HFFc6 (cell line): ENCODE results near the gene BCAT1. TPM values are rescaled to one million over a fixed set of nuclear protein-coding genes. Genes with fewer than 3 reads are reported as not detected.
A peak's percentile ranks its signal among the peaks of the same experiment; 100 is the strongest.

ENCODE experiments used
- DNase-seq: peaks from one replicate; pipeline ENCODE4 v3.0.0-alpha.2; 2018
- H3K27ac Mint-ChIP-seq: 2 replicates; pipeline ENCODE4 v1.8.0; 2020; ENCODE audit warnings: mild to moderate bottlenecking, mixed read lengths
- H3K27me3 Mint-ChIP-seq: 2 replicates; pipeline ENCODE4 v1.8.0; 2021; ENCODE audit warnings: mild to moderate bottlenecking, moderate library complexity, mixed read lengths; ENCODE audit not compliant: insufficient read depth
- H3K36me3 Mint-ChIP-seq: 2 replicates; pipeline ENCODE4 v1.8.0; 2021; ENCODE audit warnings: low read depth, mixed read lengths
- H3K4me1 Mint-ChIP-seq: 2 replicates; pipeline ENCODE4 v1.8.0; 2020; ENCODE audit warnings: low read depth, mixed read lengths
- H3K4me3 Mint-ChIP-seq: 2 replicates; pipeline ENCODE4 v1.8.0; 2020; ENCODE audit warnings: mild to moderate bottlenecking, moderate library complexity, mixed read lengths
- H3K9me3 Mint-ChIP-seq: 2 replicates; pipeline ENCODE4 v1.8.0; 2020; ENCODE audit warnings: mild to moderate bottlenecking, mixed read lengths
- total RNA-seq, 6 experiments: library from RNA; stranded (reverse); fragmentation: NEBNext Ultra II Directional; extraction: Animal tissue kit (Norgen Biotek cat#: 25700); gene quantifications; 2 replicates in 1 of 6; 3 replicates in 5 of 6; pipeline ENCODE4 v1.2.3, GENCODE V29; 2021
- TF ChIP-seq, protein P1 (sequence below): fragments of 200-600 bp; sonication (generic); IDR thresholded peaks from 2 replicates; pipeline ENCODE4 v1.5.0; 2021; ENCODE audit warnings: antibody characterized with exemption, mild to moderate bottlenecking

BCAT1 gene
- total RNA-seq, 6 experiments from 2014 or later, result 156 to 180 (median 173) TPM

DNA sequence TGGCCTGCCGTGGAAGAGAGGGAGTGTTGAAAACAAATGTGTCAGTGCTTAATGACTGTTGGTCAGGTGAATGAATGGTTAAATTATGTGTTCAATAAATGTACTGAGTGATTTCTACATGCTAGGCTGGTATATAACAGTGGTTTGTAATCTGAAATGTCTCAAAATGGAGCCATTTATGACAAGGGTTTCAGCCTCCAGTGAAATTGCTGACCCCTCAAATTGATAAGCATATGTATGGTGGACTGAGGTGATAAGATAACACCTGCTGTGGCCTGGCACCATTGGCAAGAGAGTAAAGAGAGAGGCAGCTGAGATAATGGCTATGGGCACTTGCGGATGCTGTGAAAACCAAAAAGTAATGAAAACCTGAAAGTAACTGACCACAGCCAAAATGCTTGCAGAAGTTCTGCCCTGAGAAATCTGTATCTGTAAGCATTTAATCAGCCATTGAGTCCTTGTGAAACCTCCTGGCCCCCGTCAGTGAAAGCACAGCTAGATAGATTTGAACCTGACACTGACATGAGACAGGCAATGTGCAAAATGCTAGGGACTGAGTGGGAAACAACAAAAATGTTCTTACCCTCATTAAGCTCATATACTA lies 1.4 kb upstream of the BCAT1 start:
- H3K4me3 Mint-ChIP-seq, result no peak overlapping the region
- no peaks in the 10 kb centered on the region for H3K9me3 Mint-ChIP-seq
- TF ChIP-seq, protein P1, sequence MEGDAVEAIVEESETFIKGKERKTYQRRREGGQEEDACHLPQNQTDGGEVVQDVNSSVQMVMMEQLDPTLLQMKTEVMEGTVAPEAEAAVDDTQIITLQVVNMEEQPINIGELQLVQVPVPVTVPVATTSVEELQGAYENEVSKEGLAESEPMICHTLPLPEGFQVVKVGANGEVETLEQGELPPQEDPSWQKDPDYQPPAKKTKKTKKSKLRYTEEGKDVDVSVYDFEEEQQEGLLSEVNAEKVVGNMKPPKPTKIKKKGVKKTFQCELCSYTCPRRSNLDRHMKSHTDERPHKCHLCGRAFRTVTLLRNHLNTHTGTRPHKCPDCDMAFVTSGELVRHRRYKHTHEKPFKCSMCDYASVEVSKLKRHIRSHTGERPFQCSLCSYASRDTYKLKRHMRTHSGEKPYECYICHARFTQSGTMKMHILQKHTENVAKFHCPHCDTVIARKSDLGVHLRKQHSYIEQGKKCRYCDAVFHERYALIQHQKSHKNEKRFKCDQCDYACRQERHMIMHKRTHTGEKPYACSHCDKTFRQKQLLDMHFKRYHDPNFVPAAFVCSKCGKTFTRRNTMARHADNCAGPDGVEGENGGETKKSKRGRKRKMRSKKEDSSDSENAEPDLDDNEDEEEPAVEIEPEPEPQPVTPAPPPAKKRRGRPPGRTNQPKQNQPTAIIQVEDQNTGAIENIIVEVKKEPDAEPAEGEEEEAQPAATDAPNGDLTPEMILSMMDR, result no peak

DNA sequence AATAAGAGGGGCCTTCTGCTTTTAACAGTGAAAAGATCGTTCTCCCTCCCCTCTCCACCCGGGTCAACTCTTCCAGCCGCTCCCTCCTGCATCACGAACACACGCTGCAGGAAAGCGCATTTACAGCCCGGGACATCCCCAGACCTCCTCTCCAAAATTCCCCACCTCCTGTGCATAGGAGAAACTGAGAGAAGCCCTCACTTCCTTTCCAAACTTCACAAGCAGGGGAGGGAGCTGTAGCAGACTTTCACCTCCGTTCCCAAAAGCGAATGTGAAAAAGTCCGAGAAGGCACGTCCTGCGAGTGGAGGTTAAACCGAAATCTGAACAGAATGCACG lies 513 bp downstream of the BCAT1 start:
- no peak for DNase-seq
- peaks cover 25% of the 10 kb centered on the region for H3K36me3 Mint-ChIP-seq
- H3K27me3 Mint-ChIP-seq, result no peaks in the 10 kb centered on the region
- TF ChIP-seq, protein P1, result no peak
- H3K9me3 Mint-ChIP-seq, result no peaks in the 10 kb centered on the region
- H3K4me3 Mint-ChIP-seq, result peak overlapping the region; percentile 100
- peaks cover 66% of the 10 kb centered on the region for H3K4me1 Mint-ChIP-seq
- peak overlapping the region; percentile 97 for H3K27ac Mint-ChIP-seq

More for the DNA sequence above, 1.4 kb upstream of the BCAT1 start:
- Mint-ChIP-seq H3K27ac (0 out of 2 replicates have a peak overlapping the region, but pooled peaks have one; percentile 6), H3K4me1 (peaks cover 47% of the 10 kb centered on the region), H3K27me3 (peaks cover 2% of the 10 kb centered on the region), H3K36me3 (peaks cover 25% of the 10 kb centered on the region)
- DNase-seq, result no peak

DNA sequence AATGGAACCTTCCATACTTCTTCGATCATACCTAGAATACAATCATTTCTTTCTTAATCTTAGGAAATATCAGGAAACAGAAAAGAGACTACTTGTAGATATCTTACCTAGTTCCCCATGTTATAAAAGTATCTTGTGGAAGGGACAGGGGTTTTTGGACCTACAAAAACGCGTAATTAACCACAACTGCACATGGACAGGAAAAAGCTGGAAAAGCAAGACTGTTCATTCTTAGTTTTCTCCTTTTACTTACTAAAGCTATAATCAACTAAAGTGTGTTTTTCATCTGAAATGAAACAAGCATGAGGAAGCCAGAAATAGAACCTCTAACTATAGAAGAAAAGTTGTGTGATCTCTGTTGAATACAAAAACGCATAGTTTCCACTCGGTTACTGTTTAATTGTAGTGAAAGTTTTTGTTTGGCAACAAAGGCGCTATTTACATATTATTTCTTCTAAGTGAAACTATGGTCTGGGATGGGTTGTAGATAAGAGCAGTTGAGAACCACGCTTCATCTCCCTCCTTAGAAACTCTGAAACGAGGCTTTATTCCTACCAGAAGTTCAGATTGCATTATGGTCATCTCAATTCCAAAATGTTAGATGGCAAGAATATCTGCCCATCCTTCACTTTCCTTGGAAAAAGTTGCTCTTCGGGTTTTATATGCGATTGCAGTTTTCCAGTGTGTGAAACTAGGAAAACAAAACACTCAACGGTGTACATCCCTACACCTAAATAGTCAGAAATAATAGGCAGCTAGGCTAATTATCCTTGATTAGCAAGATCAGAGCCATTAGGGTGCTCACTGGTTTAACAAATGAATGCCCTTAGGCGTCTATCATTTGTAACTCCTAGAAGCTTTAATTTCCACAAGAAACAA lies 1.1 kb downstream of the BCAT1 start:
- Mint-ChIP-seq H3K27me3 (no peaks in the 10 kb centered on the region), H3K27ac (peak overlapping the region; percentile 97), H3K9me3 (no peaks in the 10 kb centered on the region), H3K36me3 (peaks cover 30% of the 10 kb centered on the region), H3K4me1 (peaks cover 72% of the 10 kb centered on the region), H3K4me3 (peak overlapping the region; percentile 100)
- TF ChIP-seq, protein P1, result no peak
- DNase-seq, result no peak

DNA sequence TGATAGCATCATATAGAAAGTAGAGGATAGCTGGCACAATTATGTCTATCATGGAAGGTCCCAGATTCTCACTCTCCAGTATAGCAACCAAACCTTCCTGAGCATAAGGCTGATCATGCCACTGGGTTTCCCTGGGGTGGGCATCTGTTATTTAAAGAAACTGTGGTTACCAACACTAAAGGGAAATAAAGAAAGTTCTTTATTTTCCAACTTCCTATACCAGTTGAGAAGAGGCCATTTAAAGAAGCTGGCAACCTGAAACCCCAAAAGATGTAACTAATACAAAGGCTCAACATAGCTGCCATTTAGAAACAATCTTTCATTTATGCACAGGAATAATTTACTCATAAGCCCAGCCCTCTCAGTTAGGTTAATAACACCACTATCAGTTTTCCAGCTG lies 3.1 kb downstream of the BCAT1 start:
- TF ChIP-seq, protein P1, result no peak
- H3K36me3 Mint-ChIP-seq, result peaks cover 47% of the 10 kb centered on the region
- peak overlapping the region; percentile 100 for H3K4me3 Mint-ChIP-seq
- H3K27me3 Mint-ChIP-seq, result no peaks in the 10 kb centered on the region
- H3K4me1 Mint-ChIP-seq, result peaks cover 87% of the 10 kb centered on the region
- no peaks in the 10 kb centered on the region for H3K9me3 Mint-ChIP-seq
- H3K27ac Mint-ChIP-seq, result peak overlapping the region; percentile 97
- no peak for DNase-seq

DNA sequence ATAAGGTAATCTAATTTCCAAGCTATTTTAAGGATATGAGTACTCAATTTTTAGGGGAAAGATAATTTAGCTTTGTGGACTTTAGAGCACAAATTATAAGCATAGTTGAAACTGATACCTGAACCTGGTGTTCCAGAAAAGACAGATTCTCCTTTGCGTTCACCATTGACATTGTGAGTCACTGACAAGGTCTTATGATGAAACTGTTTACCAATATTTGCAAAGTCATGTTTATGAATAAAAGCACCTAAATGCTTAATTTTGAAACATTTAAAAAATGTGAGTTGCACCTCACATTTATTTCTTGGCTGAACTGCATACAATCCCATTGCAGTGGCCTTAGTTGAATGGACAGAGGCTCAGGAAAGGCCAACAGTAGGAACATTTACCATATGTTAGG lies 3.9 kb downstream of the BCAT1 start:
- no peaks in the 10 kb centered on the region for H3K9me3 Mint-ChIP-seq
- no peaks in the 10 kb centered on the region for H3K27me3 Mint-ChIP-seq
- TF ChIP-seq, protein P1, result no peak
- H3K4me3 Mint-ChIP-seq, result no peak overlapping the region
- H3K4me1 Mint-ChIP-seq, result peaks cover 86% of the 10 kb centered on the region
- peaks cover 47% of the 10 kb centered on the region for H3K36me3 Mint-ChIP-seq
- H3K27ac Mint-ChIP-seq, result 0 out of 2 replicates have a peak overlapping the region, but pooled peaks have one; percentile 1
- DNase-seq, result no peak
